GM23338 (cell line): ENCODE results near the gene TANGO2. TPM values are rescaled to one million over a fixed set of nuclear protein-coding genes. Genes with fewer than 3 reads are reported as not detected.

ENCODE experiments used
- ATAC-seq: fragments of 200-7000 bp; cut with Tn5 transposase; 3 replicates; pipeline ENCODE4 v1.9.1; 2020
- DNase-seq: peaks from one replicate; pipeline ENCODE4 v3.0.0-alpha.2; 2015; ENCODE audit warnings: low spot score
- H2AFZ ChIP-seq: fragments of 200-600 bp; sonication (generic); 2 replicates; pipeline ENCODE4 v1.8.0; 2016; ENCODE audit warnings: antibody characterized with exemption, mild to moderate bottlenecking, moderate library complexity
- H3F3A ChIP-seq: fragments of 200-600 bp; sonication (generic); replicated peaks from 2 replicates; pipeline ENCODE4 v1.8.0; 2017; ENCODE audit warnings: antibody characterized with exemption, mixed run types, low read depth
- H3K27ac ChIP-seq: fragments of 200-600 bp; sonication (generic); 2 replicates; pipeline ENCODE4 v1.6.1; 2016; ENCODE audit warnings: low read depth
- H3K27me3 ChIP-seq: fragments of 200-600 bp; sonication (generic); 2 replicates; pipeline ENCODE4 v1.8.0; 2016; ENCODE audit warnings: mild to moderate bottlenecking, mixed run types, moderate library complexity; ENCODE audit not compliant: insufficient read depth
- H3K36me3 ChIP-seq: fragments of 200-600 bp; sonication (generic); 2 replicates; pipeline ENCODE4 v1.8.0; 2016; ENCODE audit warnings: mild to moderate bottlenecking; ENCODE audit not compliant: insufficient read depth
- H3K4me1 ChIP-seq: fragments of 200-600 bp; sonication (generic); 2 replicates; pipeline ENCODE4 v1.8.0; 2016; ENCODE audit warnings: mild to moderate bottlenecking, moderate library complexity; ENCODE audit not compliant: insufficient read depth
- H3K4me2 ChIP-seq: fragments of 200-600 bp; sonication (generic); 2 replicates; pipeline ENCODE4 v1.7.1; 2017; ENCODE audit warnings: mixed run types
- H3K4me3 ChIP-seq: fragments of 200-600 bp; sonication (generic); 2 replicates; pipeline ENCODE4 v1.6.1; 2016; ENCODE audit warnings: mixed run types
- H3K79me2 ChIP-seq: fragments of 200-600 bp; sonication (generic); replicated peaks from 2 replicates; pipeline ENCODE4 v1.8.0; 2017; ENCODE audit warnings: mild to moderate bottlenecking; ENCODE audit not compliant: insufficient read depth
- H3K9me2 ChIP-seq: fragments of 200-600 bp; sonication (generic); 2 replicates; pipeline ENCODE4 v1.8.0; 2017; ENCODE audit not compliant: insufficient read depth
- H4K20me1 ChIP-seq: fragments of 200-600 bp; sonication (generic); replicated peaks from 2 replicates; pipeline ENCODE4 v1.8.0; 2017; ENCODE audit warnings: mild to moderate bottlenecking; ENCODE audit not compliant: insufficient read depth
- H3K27ac Mint-ChIP-seq: 2 replicates; pipeline ENCODE4 v1.8.0; 2020; ENCODE audit warnings: inconsistent platforms, mild to moderate bottlenecking, moderate library complexity, mixed read lengths
- H3K27me3 Mint-ChIP-seq: 3 replicates; pipeline ENCODE4 v1.8.0; 2022; ENCODE audit warnings: low read depth, mild to moderate bottlenecking, moderate library complexity, mixed read lengths, inconsistent platforms; ENCODE audit not compliant: insufficient read depth, poor library complexity
- H3K36me3 Mint-ChIP-seq: 3 replicates; pipeline ENCODE4 v1.8.0; 2021; ENCODE audit warnings: low read depth, mild to moderate bottlenecking, inconsistent platforms, moderate library complexity, mixed read lengths
- H3K4me1 Mint-ChIP-seq: 3 replicates; pipeline ENCODE4 v1.8.0; 2020; ENCODE audit warnings: mild to moderate bottlenecking, inconsistent platforms, mixed read lengths
- H3K4me3 Mint-ChIP-seq: 3 replicates; pipeline ENCODE4 v1.8.0; 2021; ENCODE audit warnings: moderate library complexity, mild to moderate bottlenecking, inconsistent platforms, mixed read lengths
- H3K9me3 Mint-ChIP-seq: 3 replicates; pipeline ENCODE4 v1.8.0; 2020; ENCODE audit warnings: moderate library complexity, mild to moderate bottlenecking, inconsistent platforms, mixed read lengths
- CREB1 ChIP-seq: fragments of 250-450 bp; sonication (Bioruptor Pico); IDR thresholded peaks from 2 replicates; pipeline ENCODE4 v1.5.0; 2020; ENCODE audit warnings: low read depth, mild to moderate bottlenecking, moderate library complexity
- CTCF ChIP-seq, 2 experiments: fragments of 200-600 bp in 1 of 2; sonication (generic) in 1 of 2; conservative IDR thresholded peaks; 2 replicates each; pipeline versions ENCODE4 v1.5.1 to v1.6.1; 2016 to 2017; ENCODE audit warnings: antibody characterized with exemption in 2 of 2, low read depth in 2 of 2, mild to moderate bottlenecking in 2 of 2, moderate library complexity in 1 of 2
- ETS1 ChIP-seq: IDR thresholded peaks from 2 replicates; pipeline ENCODE4 v1.6.1; 2016; ENCODE audit warnings: antibody characterized with exemption
- EZH2 ChIP-seq: fragments of 200-600 bp; sonication (generic); IDR thresholded peaks from one replicate; pipeline ENCODE4 v1.8.0; 2017; ENCODE audit warnings: antibody characterized with exemption, mild to moderate bottlenecking, low read depth; ENCODE audit not compliant: unreplicated experiment
- EZH2phosphoT487 ChIP-seq: fragments of 200-600 bp; sonication (generic); IDR thresholded peaks from one replicate; pipeline ENCODE4 v1.8.1; 2018; ENCODE audit warnings: antibody characterized with exemption; ENCODE audit not compliant: unreplicated experiment
- JUNB ChIP-seq: IDR thresholded peaks from one replicate; pipeline ENCODE4 v1.6.1; 2016; ENCODE audit warnings: antibody characterized with exemption; ENCODE audit not compliant: unreplicated experiment
- POLR2AphosphoS5 ChIP-seq: IDR thresholded peaks from 2 replicates; pipeline ENCODE4 v1.6.1; 2016; ENCODE audit warnings: antibody characterized with exemption, low read depth
- STAT1 ChIP-seq: IDR thresholded peaks from one replicate; pipeline ENCODE4 v1.6.1; 2016; ENCODE audit warnings: antibody characterized with exemption; ENCODE audit not compliant: unreplicated experiment
- ZNF114 ChIP-seq: fragments of 250-450 bp; sonication (Bioruptor Pico); IDR thresholded peaks from 2 replicates; pipeline ENCODE4 v1.5.0; 2020; ENCODE audit warnings: mild to moderate bottlenecking, moderate library complexity
- ZNF331 ChIP-seq: fragments of 250-450 bp; sonication (Bioruptor Pico); IDR thresholded peaks from 2 replicates; pipeline ENCODE4 v1.5.0; 2020; ENCODE audit warnings: low read depth, mild to moderate bottlenecking, moderate library complexity
- polyA plus RNA-seq: library from polyadenylated mRNA; unstranded; fragments of >200 nt; fragmentation: Nextera tagmentation; extraction: Ambion mirVana; gene quantifications from 2 replicates; pipeline ENCODE4 v1.2.1, GENCODE V29; 2016
- total RNA-seq: library from RNA; depleted of rRNA; stranded (reverse); fragments of >200 nt; shearing (Covaris generic); gene quantifications from 2 replicates; pipeline ENCODE4 v1.2.3, GENCODE V29; 2014

The TANGO2 gene
- total and polyA plus RNA-seq, 2 experiments from 2014 or later: 6.9 to 15.0 TPM

- no peak overlapping the region for H2AFZ ChIP-seq
- H3F3A ChIP-seq: peaks cover 16% of the 10 kb centered on the region
- H3K4me3 ChIP-seq: no peak overlapping the region
- H3K27ac ChIP-seq: no peak overlapping the region
- peaks cover 3% of the 10 kb centered on the region; the same call in 1 of the 2 replicates for H3K4me1 ChIP-seq
- TF ChIP-seq EZH2 (no peak), ZNF114 (no peak), JUNB (no peak), ZNF331 (CRISPR knock-in tag) (no peak), ETS1 (no peak)
- Mint-ChIP-seq H3K36me3 (peaks cover 8% of the 10 kb centered on the region), H3K9me3 (no peaks in the 10 kb centered on the region; the same call in 2 of the 3 replicates), H3K4me3 (no peak overlapping the region), H3K4me1 (peaks cover 7% of the 10 kb centered on the region), H3K27me3 (peaks cover 9% of the 10 kb centered on the region), H3K27ac (no peak overlapping the region)
- DNase-seq (peak; percentile 41), ATAC-seq (no peak)
- H3K9me2 ChIP-seq: no peaks in the 10 kb centered on the region
- H3K27me3 ChIP-seq: no peaks in the 10 kb centered on the region
- no peaks in the 10 kb centered on the region for H3K36me3 ChIP-seq
- no peak overlapping the region for H3K4me2 ChIP-seq
- peaks cover 3% of the 10 kb centered on the region; the same call in 1 of the 2 replicates for H4K20me1 ChIP-seq
- H3K79me2 ChIP-seq: peaks cover 13% of the 10 kb centered on the region
These were observed 55.8 kb downstream of the TANGO2 start for GRCh38 chr22:20076627-20077172.

- H3K27me3 ChIP-seq: no peaks in the 10 kb centered on the region
These were observed 59.0 kb downstream of the TANGO2 start, which contains the start of gene DGCR8 for GRCh38 chr22:20079745-20080444. TSS of gene DGCR8 (plus strand) at chr22:20080241. CDS start at chr22:20085964, 5,723 bp downstream.

More at GRCh38 chr22:20079745-20080444, 59.0 kb downstream of the TANGO2 start, which contains the start of gene DGCR8:
- TF ChIP-seq EZH2: no peak
- TF ChIP-seq CTCF (conservative IDR thresholded peaks at IDR 0.05; ENCODE audit: low read depth in 2 of 2): no peak
- no peak for TF ChIP-seq EZH2phosphoT487
- TF ChIP-seq POLR2AphosphoS5: peak; percentile 80
- peak; percentile 33; the same call in 1 of the 2 replicates for TF ChIP-seq CREB1
- no peak for TF ChIP-seq STAT1
- TF ChIP-seq ETS1: peak; percentile 56; the same call in 1 of the 2 replicates
- peak within 1 kb of the TSS; percentile 96 for H3K27ac ChIP-seq
- H3K4me2 ChIP-seq: peak within 1 kb of the TSS; percentile 98
- H3K36me3 ChIP-seq: no peaks in the 10 kb centered on the region
- H4K20me1 ChIP-seq: peaks cover 30% of the 10 kb centered on the region
- H3K4me1 ChIP-seq: peaks cover 7% of the 10 kb centered on the region; the same call in 1 of the 2 replicates
- Mint-ChIP-seq H3K4me1 (peaks cover 34% of the 10 kb centered on the region), H3K27ac (peak within 1 kb of the TSS; percentile 97), H3K4me3 (peak within 1 kb of the TSS; percentile 95), H3K9me3 (no peaks in the 10 kb centered on the region; the same call in 2 of the 3 replicates), H3K27me3 (peaks cover 29% of the 10 kb centered on the region), H3K36me3 (peaks cover 18% of the 10 kb centered on the region)
- peak within 1 kb of the TSS; percentile 63; the same call in 1 of the 2 replicates for H2AFZ ChIP-seq
- peak within 1 kb of the TSS; percentile 97 for H3K4me3 ChIP-seq
- H3K79me2 ChIP-seq: peaks cover 45% of the 10 kb centered on the region
- peak; percentile 85 for ATAC-seq
- no peaks in the 10 kb centered on the region for H3K9me2 ChIP-seq
- peaks cover 26% of the 10 kb centered on the region for H3F3A ChIP-seq
- peak; percentile 96 for DNase-seq
